CD4-positive, alpha-beta T cell treated with Interferon alpha-2 for 1 hour (primary cell): ENCODE results near the gene C19orf25.

Experiments used
- DNase-seq, 2 donors: peaks; one replicate each; pipeline ENCODE4 v3.0.0-alpha.2; 2020 to 2022

The C19orf25 gene

GRCh38 chr19:1427221-1427920, 51.6 kb downstream of the C19orf25 start:
- DNase-seq = no peak

GRCh38 chr19:1426736-1427135, 52.3 kb downstream of the C19orf25 start:
- no peak for DNase-seq

GRCh38 chr19:1425902-1426301, 53.1 kb downstream of the C19orf25 start:
- no peak for DNase-seq

GRCh38 chr19:1425102-1425837, 53.7 kb downstream of the C19orf25 start:
- no peak for DNase-seq

GRCh38 chr19:1424192-1424955, 54.6 kb downstream of the C19orf25 start:
- DNase-seq = no peak

GRCh38 chr19:1423436-1424191, 55.4 kb downstream of the C19orf25 start:
- no peak for DNase-seq
